ENCODE data around the gene ZXDB.
A peak's percentile ranks its signal among the peaks of the same experiment; 100 is the strongest.
"Not testable (repeated sequence)": the region's sequence is repeated elsewhere in the genome, so short reads cannot be mapped to it uniquely, and the experiment has no call there.

ZXDB gene

GRCh38 chrX:57587607-57588006, 4.2 kb upstream of the ZXDB start:
- TF ChIP-seq CTCF (conservative IDR thresholded peaks at IDR 0.05; ENCODE audit: control insufficient read depth, insufficient read depth, low read depth, low read length): no peak
- no peak overlapping the region for H3K4me3 ChIP-seq (ENCODE audit: control insufficient read depth, low read depth, low read length)
- no peak for DNase-seq (ENCODE audit: low read depth)

GRCh38 chrX:57592160-57592893, 516 bp downstream of the ZXDB start:
- peak overlapping the region; percentile 29 for H3K4me3 ChIP-seq (ENCODE audit: control insufficient read depth, low read depth, low read length)
- DNase-seq (ENCODE audit: low read depth): not testable (repeated sequence)

- peak; percentile 33 for DNase-seq (ENCODE audit: low read depth)
- H3K4me3 ChIP-seq (ENCODE audit: control insufficient read depth, low read depth, low read length): peak overlapping the region; percentile 29
Observed at GRCh38 chrX:57592894-57593215, 1.0 kb downstream of the ZXDB start.

GRCh38 chrX:57595381-57595811, 3.6 kb downstream of the ZXDB start:
- no peak for TF ChIP-seq CTCF (conservative IDR thresholded peaks at IDR 0.05; ENCODE audit: control insufficient read depth, insufficient read depth, low read depth, low read length)
- DNase-seq (ENCODE audit: low read depth): peak; percentile 82
- H3K4me3 ChIP-seq (ENCODE audit: control insufficient read depth, low read depth, low read length): no peak overlapping the region

- DNase-seq (ENCODE audit: low read depth): no peak
- TF ChIP-seq CTCF (conservative IDR thresholded peaks at IDR 0.05; ENCODE audit: control insufficient read depth, insufficient read depth, low read depth, low read length): no peak
- peak overlapping the region; percentile 18 for H3K4me3 ChIP-seq (ENCODE audit: control insufficient read depth, low read depth, low read length)
Observed at GRCh38 chrX:57596109-57596508, 4.3 kb downstream of the ZXDB start.

- no peak for TF ChIP-seq CTCF (conservative IDR thresholded peaks at IDR 0.05; ENCODE audit: control insufficient read depth, insufficient read depth, low read depth, low read length)
- DNase-seq (ENCODE audit: low read depth): no peak
- H3K4me3 ChIP-seq (ENCODE audit: control insufficient read depth, low read depth, low read length): no peak overlapping the region
Observed at GRCh38 chrX:57596516-57596915, 4.7 kb downstream of the ZXDB start.

GRCh38 chrX:57607295-57608187, 15.7 kb downstream of the ZXDB start:
- no peak overlapping the region for H3K4me3 ChIP-seq (ENCODE audit: control insufficient read depth, low read depth, low read length)
- no peak for DNase-seq (ENCODE audit: low read depth)
- TF ChIP-seq CTCF (conservative IDR thresholded peaks at IDR 0.05; ENCODE audit: control insufficient read depth, insufficient read depth, low read depth, low read length): no peak

GRCh38 chrX:57613351-57613750, 21.5 kb downstream of the ZXDB start:
- DNase-seq (ENCODE audit: low read depth): not testable (repeated sequence)

GRCh38 chrX:57629438-57629837, 37.6 kb downstream of the ZXDB start:
- DNase-seq (ENCODE audit: low read depth); H3K4me3 ChIP-seq (ENCODE audit: control insufficient read depth, low read depth, low read length): not testable (repeated sequence)

More at GRCh38 chrX:57613351-57613750, 21.5 kb downstream of the ZXDB start:
- not testable (repeated sequence) for H3K4me3 ChIP-seq (ENCODE audit: control insufficient read depth, low read depth, low read length)
